ENCODE data around the gene BRME1.

- TF ChIP-seq POLR2AphosphoS5 (IDR thresholded peaks at IDR 0.05; ENCODE audit: low read depth, low read length) (no peak), POLR2A (IDR thresholded peaks at IDR 0.05; ENCODE audit: low read depth, low read length) (no peak), TAF1 (IDR thresholded peaks at IDR 0.05; ENCODE audit: borderline replicate concordance, low read depth, low read length) (no peak)
Measured at GRCh38 chr19:13914777-13915176, 8.9 kb upstream of the BRME1 start.

All from GM12892 (cell line).